Stomach (tissue), 9 donors: ENCODE measurements around the gene FSTL4. TPM values are rescaled to one million over a fixed set of nuclear protein-coding genes. Genes with fewer than 3 reads are reported as not detected.

ENCODE experiments used
- DNase-seq, 2 donors: peaks; one replicate each; pipeline versions ENCODE4 v3.0.0 to v3.0.0-alpha.2; 2013 to 2019
- H3K27ac ChIP-seq, 5 donors: fragments of 200-600 bp in 4 of 5; sonication (generic) in 4 of 5; one replicate each; pipeline ENCODE4 v1.5.1; 2013 to 2019; ENCODE audit warnings: mild to moderate bottlenecking in 1 of 5, moderate library complexity in 1 of 5
- H3K27me3 ChIP-seq, 3 donors: fragments of 200-600 bp; sonication (generic); one replicate each; pipeline ENCODE4 v1.5.1; 2017 to 2019; ENCODE audit warnings: mixed run types in 1 of 3
- H3K36me3 ChIP-seq, 4 donors: fragments of 200-600 bp; sonication (generic); 1 replicate in 3 of 4; 2 replicates in 1 of 4; pipeline ENCODE4 v1.5.1; 2016 to 2019
- H3K4me1 ChIP-seq, 4 donors: fragments of 200-600 bp; sonication (generic); one replicate each; pipeline ENCODE4 v1.5.1; 2016 to 2019
- H3K4me3 ChIP-seq, 4 donors: fragments of 200-600 bp; sonication (generic) in 3 of 4; one replicate each; pipeline ENCODE4 v1.5.1; 2016 to 2019; ENCODE audit warnings: mild to moderate bottlenecking in 1 of 4
- H3K9me3 ChIP-seq, 4 donors: fragments of 200-600 bp; sonication (generic); one replicate each; pipeline ENCODE4 v1.5.1; 2016 to 2019
- EP300 ChIP-seq: sonication (generic); formaldehyde crosslinking; IDR thresholded peaks from one replicate; pipeline ENCODE4 v1.6.1; 2017; ENCODE audit warnings: antibody characterized with exemption
- POLR2A ChIP-seq, 4 donors: fragments of 450-650 bp; IDR thresholded peaks; one replicate each; pipeline ENCODE4 v1.6.1; 2016; ENCODE audit warnings: antibody characterized with exemption in 4 of 4, control low read depth in 2 of 4, mild to moderate bottlenecking in 1 of 4, moderate library complexity in 1 of 4
- POLR2AphosphoS5 ChIP-seq, 3 donors: sonication (generic); formaldehyde crosslinking; IDR thresholded peaks; one replicate each; pipeline ENCODE4 v1.6.1; 2016; ENCODE audit warnings: antibody characterized with exemption in 3 of 3
- WGBS, 5 donors: extraction: QIAGEN DNeasy Blood & Tissue Kit in 3 of 5; methylation state at CpG; one replicate each; pipeline versions ENCODE4 v1.1.5 to v1.1.7; 2013 to 2018; 5-methylcytosine and 5-hydroxymethylcytosine counted together
- intact Hi-C: fragments of 100-400 bp; cut with DNase I; formaldehyde crosslinking; loops from one replicate; pipeline ENCODE4 v1.15.1; 2023; ENCODE audit warnings: low total_unique reads
- polyA plus RNA-seq, 3 donors: library from polyadenylated mRNA; stranded (reverse); fragments of 200-250 nt; gene quantifications; one replicate each; pipeline ENCODE4 v1.2.3, GENCODE V29; 2013
- total RNA-seq, 5 donors: library from RNA; depleted of rRNA; stranded (reverse); fragments of >200 nt; gene quantifications; one replicate each; pipeline versions ENCODE4 v1.1.0 to v1.2.3, GENCODE V29; 2014 to 2016
- TF ChIP-seq, protein P1 (sequence below), 7 experiments: fragments of 450-650 bp in 4 of 7; fragments of 200-600 bp in 3 of 7; sonication (generic) in 3 of 7; IDR thresholded peaks; one replicate each; pipeline ENCODE4 v1.5.1; 2016 to 2019; ENCODE audit warnings: antibody characterized with exemption in 7 of 7, control low read depth in 2 of 7, mild to moderate bottlenecking in 1 of 7
- donor health status: healthy with polysubstance abuse.
- donor health status: Bipolar disorder and iron deficiency.
- donor health status: healthy.

Gene FSTL4
- total and polyA plus RNA-seq, 8 donors = 0.37 to 0.55 TPM; not detected in 6

- no peak overlapping the region for H3K27ac ChIP-seq
- intact Hi-C loops = loop anchor here (10.0 kb wide), 1 partner anchor 508 kb away; no protein-coding TSS in a partner anchor
- H3K9me3 ChIP-seq = no peaks in the 10 kb centered on the region
- peaks cover 0 to 9% (median 0%) of the 10 kb centered on the region in 3 donors for H3K27me3 ChIP-seq
- H3K4me1 ChIP-seq = peaks cover 0 to 7% (median 4%) of the 10 kb centered on the region in 4 donors
- no peak overlapping the region for H3K4me3 ChIP-seq
- H3K36me3 ChIP-seq = no peaks in the 10 kb centered on the region
- WGBS, 5 donors = 69 to 84% (median 73%) methylated on average over 11 of the region's 11 CpGs
- TF ChIP-seq POLR2AphosphoS5 (IDR thresholded peaks at IDR 0.05) (no peak), EP300 (no peak), POLR2A (IDR thresholded peaks at IDR 0.05) (no peak)
- TF ChIP-seq, protein P1, sequence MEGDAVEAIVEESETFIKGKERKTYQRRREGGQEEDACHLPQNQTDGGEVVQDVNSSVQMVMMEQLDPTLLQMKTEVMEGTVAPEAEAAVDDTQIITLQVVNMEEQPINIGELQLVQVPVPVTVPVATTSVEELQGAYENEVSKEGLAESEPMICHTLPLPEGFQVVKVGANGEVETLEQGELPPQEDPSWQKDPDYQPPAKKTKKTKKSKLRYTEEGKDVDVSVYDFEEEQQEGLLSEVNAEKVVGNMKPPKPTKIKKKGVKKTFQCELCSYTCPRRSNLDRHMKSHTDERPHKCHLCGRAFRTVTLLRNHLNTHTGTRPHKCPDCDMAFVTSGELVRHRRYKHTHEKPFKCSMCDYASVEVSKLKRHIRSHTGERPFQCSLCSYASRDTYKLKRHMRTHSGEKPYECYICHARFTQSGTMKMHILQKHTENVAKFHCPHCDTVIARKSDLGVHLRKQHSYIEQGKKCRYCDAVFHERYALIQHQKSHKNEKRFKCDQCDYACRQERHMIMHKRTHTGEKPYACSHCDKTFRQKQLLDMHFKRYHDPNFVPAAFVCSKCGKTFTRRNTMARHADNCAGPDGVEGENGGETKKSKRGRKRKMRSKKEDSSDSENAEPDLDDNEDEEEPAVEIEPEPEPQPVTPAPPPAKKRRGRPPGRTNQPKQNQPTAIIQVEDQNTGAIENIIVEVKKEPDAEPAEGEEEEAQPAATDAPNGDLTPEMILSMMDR (IDR thresholded peaks at IDR 0.05) = no peak
- DNase-seq = no peak
Measured at GRCh38 chr5:133427121-133427777, 185.1 kb downstream of the FSTL4 start.

DNA sequence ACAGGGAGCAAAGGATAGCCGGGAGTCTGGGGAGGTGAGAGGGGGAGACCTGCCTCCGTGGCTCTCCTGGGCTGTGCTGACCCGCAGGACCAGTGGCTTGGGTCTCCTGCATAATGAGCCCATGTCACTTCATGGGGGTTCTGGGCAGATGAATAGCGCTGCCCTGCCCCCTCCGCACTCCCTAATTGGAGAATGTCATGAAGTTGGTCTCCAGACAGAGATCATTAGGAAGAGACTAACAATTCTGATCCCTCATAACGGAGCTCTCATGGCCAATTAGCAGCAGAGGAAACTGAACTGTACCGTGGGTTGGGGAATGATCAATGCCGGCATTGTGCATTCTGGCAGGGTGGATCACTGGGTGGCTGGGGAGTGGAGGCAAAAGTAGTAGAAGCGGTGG, 186.1 kb downstream of the FSTL4 start:
- 79 to 93% (median 82%) methylated on average over 8 to 9 of the region's 9 CpGs for WGBS, 5 donors
- H3K4me1 ChIP-seq = peaks cover 0 to 7% (median 4%) of the 10 kb centered on the region in 4 donors
- no peaks in the 10 kb centered on the region for H3K36me3 ChIP-seq
- no peak overlapping the region for H3K4me3 ChIP-seq
- TF ChIP-seq POLR2A (IDR thresholded peaks at IDR 0.05) (no peak), EP300 (no peak), POLR2AphosphoS5 (IDR thresholded peaks at IDR 0.05) (no peak)
- TF ChIP-seq, protein P1 (IDR thresholded peaks at IDR 0.05) = no peak
- H3K27me3 ChIP-seq = peaks cover 0 to 13% (median 0%) of the 10 kb centered on the region in 3 donors
- no peaks in the 10 kb centered on the region for H3K9me3 ChIP-seq
- H3K27ac ChIP-seq = no peak overlapping the region
- intact Hi-C loops = loop anchor here (10.0 kb wide), 1 partner anchor 509 kb away; no protein-coding TSS in a partner anchor
- DNase-seq = no peak

GRCh38 chr5:133425764-133426163, 186.6 kb downstream of the FSTL4 start:
- intact Hi-C loops = loop anchor here (10.0 kb wide), 1 partner anchor 509 kb away; no protein-coding TSS in a partner anchor
- Histone ChIP-seq H3K9me3 (no peaks in the 10 kb centered on the region), H3K36me3 (no peaks in the 10 kb centered on the region), H3K27ac (no peak overlapping the region), H3K27me3 (peaks cover 0 to 18% (median 0%) of the 10 kb centered on the region in 3 donors), H3K4me1 (peaks cover 0 to 7% (median 4%) of the 10 kb centered on the region in 4 donors), H3K4me3 (no peak overlapping the region)
- 81 to 88% (median 84%) methylated on average over 4 of the region's 4 CpGs for WGBS, 5 donors
- no peak for DNase-seq
- TF ChIP-seq POLR2AphosphoS5 (IDR thresholded peaks at IDR 0.05) (no peak), POLR2A (IDR thresholded peaks at IDR 0.05) (no peak)

DNA sequence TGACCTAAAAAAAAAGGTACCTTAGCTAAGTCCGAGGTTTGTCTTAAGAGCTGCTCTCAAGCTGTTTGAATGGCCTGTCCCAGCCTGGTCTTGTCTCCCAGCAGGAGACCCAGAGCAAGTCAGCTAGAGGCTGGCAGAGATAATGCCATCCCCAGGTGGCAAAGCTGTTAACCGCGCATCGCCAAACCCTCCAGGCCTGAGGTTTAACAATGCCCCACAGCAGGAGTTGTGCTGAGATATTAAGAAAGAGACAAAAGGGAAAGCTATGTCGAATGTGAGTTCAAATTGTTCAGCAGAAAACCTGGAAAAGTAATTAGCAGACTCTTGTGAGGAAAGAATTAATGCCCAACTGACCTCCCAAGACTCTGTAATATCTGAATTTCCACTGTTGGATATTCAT, 187.1 kb downstream of the FSTL4 start:
- Histone ChIP-seq H3K27ac (no peak overlapping the region), H3K4me1 (peaks cover 0 to 7% (median 4%) of the 10 kb centered on the region in 4 donors), H3K36me3 (no peaks in the 10 kb centered on the region), H3K4me3 (no peak overlapping the region), H3K27me3 (peaks cover 0 to 19% (median 0%) of the 10 kb centered on the region in 3 donors), H3K9me3 (no peaks in the 10 kb centered on the region)
- TF ChIP-seq POLR2AphosphoS5 (IDR thresholded peaks at IDR 0.05) (no peak), EP300 (no peak), POLR2A (IDR thresholded peaks at IDR 0.05) (no peak)
- TF ChIP-seq, protein P1 (IDR thresholded peaks at IDR 0.05) = no peak
- DNase-seq = no peak
- 80 to 90% (median 86%) methylated on average over 5 of the region's 5 CpGs for WGBS, 5 donors
- intact Hi-C loops = loop anchor here (10.0 kb wide), 1 partner anchor 510 kb away; no protein-coding TSS in a partner anchor
